Sigmoid colon (tissue), 7 donors: Measurements from ENCODE around the gene ASB2. TPM values are rescaled to one million over a fixed set of nuclear protein-coding genes. Genes with fewer than 3 reads are reported as not detected.

Source experiments
- DNase-seq: peaks from one replicate; pipeline ENCODE4 v3.0.0-alpha.2; 2019
- H3K27ac ChIP-seq, 4 donors: fragments of 200-600 bp; sonication (generic); one replicate each; pipeline ENCODE4 v1.5.1; 2016 to 2019; ENCODE audit warnings: mild to moderate bottlenecking in 1 of 4
- H3K27me3 ChIP-seq, 3 donors: fragments of 200-600 bp; sonication (generic); one replicate each; pipeline ENCODE4 v1.5.1; 2019; ENCODE audit warnings: mild to moderate bottlenecking in 1 of 3
- H3K36me3 ChIP-seq, 4 donors: fragments of 200-600 bp; sonication (generic); one replicate each; pipeline ENCODE4 v1.5.1; 2016 to 2019
- H3K4me1 ChIP-seq, 4 donors: fragments of 200-600 bp; sonication (generic); one replicate each; pipeline ENCODE4 v1.5.1; 2017 to 2019
- H3K4me3 ChIP-seq, 4 donors: fragments of 200-600 bp; sonication (generic); one replicate each; pipeline ENCODE4 v1.5.1; 2017 to 2019; ENCODE audit warnings: mild to moderate bottlenecking in 2 of 4, moderate library complexity in 1 of 4
- H3K9me3 ChIP-seq, 4 donors: fragments of 200-600 bp in 3 of 4; sonication (generic) in 3 of 4; one replicate each; pipeline versions ENCODE4 v1.5.1 to v1.6.1; 2013 to 2019
- CTCF ChIP-seq, 4 experiments: fragments of 450-650 bp in 3 of 4; fragments of 200-600 bp in 1 of 4; IDR thresholded peaks; one replicate each; pipeline ENCODE4 v1.5.1; 2016 to 2019; ENCODE audit warnings: antibody characterized with exemption in 4 of 4, mild to moderate bottlenecking in 3 of 4, moderate library complexity in 2 of 4
- EP300 ChIP-seq, 4 donors: sonication (generic); formaldehyde crosslinking; IDR thresholded peaks; one replicate each; pipeline ENCODE4 v1.6.1; 2017; ENCODE audit warnings: antibody characterized with exemption in 4 of 4
- POLR2A ChIP-seq, 2 donors: fragments of 450-650 bp; IDR thresholded peaks; one replicate each; pipeline ENCODE4 v1.6.1; 2016; ENCODE audit warnings: antibody characterized with exemption in 2 of 2, mild to moderate bottlenecking in 2 of 2, moderate library complexity in 2 of 2
- POLR2AphosphoS5 ChIP-seq, 4 donors: sonication (generic); formaldehyde crosslinking; IDR thresholded peaks; one replicate each; pipeline ENCODE4 v1.6.1; 2017; ENCODE audit warnings: antibody characterized with exemption in 4 of 4
- WGBS, 2 donors: extraction: QIAGEN DNeasy Blood & Tissue Kit; methylation state at CpG; one replicate each; pipeline ENCODE4 v1.1.7; 2013; 5-methylcytosine and 5-hydroxymethylcytosine counted together
- intact Hi-C: fragments of 100-400 bp; cut with DNase I; formaldehyde crosslinking; loops from one replicate; pipeline ENCODE4 v1.15.1; 2023
- polyA plus RNA-seq, 3 donors: library from polyadenylated mRNA; stranded (reverse); fragments of 200-250 nt; gene quantifications; one replicate each; pipeline ENCODE4 v1.2.3, GENCODE V29; 2013
- total RNA-seq, 4 donors: library from RNA; depleted of rRNA; stranded (reverse); fragments of >200 nt; gene quantifications; one replicate each; pipeline ENCODE4 v1.1.0, GENCODE V29; 2016
- donor health status: healthy with polysubstance abuse.
- donor health status: Bipolar disorder and iron deficiency.
- donor health status: healthy.

Gene ASB2
- total and polyA plus RNA-seq, 7 donors = 1.2 to 178 (median 117) TPM

GRCh38 chr14:93897476-93897845 is 78.9 kb downstream of the ASB2 start:
- TF ChIP-seq POLR2A (IDR thresholded peaks at IDR 0.05) = no peak
- no peak for TF ChIP-seq POLR2AphosphoS5 (IDR thresholded peaks at IDR 0.05)
- TF ChIP-seq CTCF (IDR thresholded peaks at IDR 0.05) = no peak
- no peaks in the 10 kb centered on the region for H3K9me3 ChIP-seq
- no peak overlapping the region for H3K4me3 ChIP-seq
- H3K4me1 ChIP-seq = peaks cover 0 to 16% (median 7%) of the 10 kb centered on the region in 4 donors
- no peak for DNase-seq
- no peak overlapping the region for H3K27ac ChIP-seq
- no peaks in the 10 kb centered on the region for H3K27me3 ChIP-seq
- 86 to 88% methylated on average over 5 of the region's 5 CpGs for WGBS, 2 donors
- intact Hi-C loops = no loop called here
- no peaks in the 10 kb centered on the region for H3K36me3 ChIP-seq

- TF ChIP-seq EP300 (IDR thresholded peaks at IDR 0.05) (no peak), POLR2AphosphoS5 (IDR thresholded peaks at IDR 0.05) (no peak), CTCF (IDR thresholded peaks at IDR 0.05) (no peak), POLR2A (IDR thresholded peaks at IDR 0.05) (no peak)
- Histone ChIP-seq H3K27ac (no peak overlapping the region), H3K4me3 (no peak overlapping the region), H3K27me3 (no peaks in the 10 kb centered on the region), H3K36me3 (no peaks in the 10 kb centered on the region), H3K4me1 (peaks cover 0 to 16% (median 7%) of the 10 kb centered on the region in 4 donors), H3K9me3 (no peaks in the 10 kb centered on the region)
- intact Hi-C loops = no loop called here
- 86 to 90% methylated on average over 9 of the region's 9 CpGs for WGBS, 2 donors
- DNase-seq = no peak
Measured at GRCh38 chr14:93895023-93895604, 81.3 kb downstream of the ASB2 start.

GRCh38 chr14:93893661-93894261 is 82.6 kb downstream of the ASB2 start:
- Histone ChIP-seq H3K27me3 (no peaks in the 10 kb centered on the region), H3K36me3 (no peaks in the 10 kb centered on the region), H3K27ac (peak overlapping the region in 3 of 4 donors; percentile 14 to 29 (median 25)), H3K4me3 (no peak overlapping the region), H3K9me3 (no peaks in the 10 kb centered on the region), H3K4me1 (peaks cover 0 to 16% (median 7%) of the 10 kb centered on the region in 4 donors)
- TF ChIP-seq CTCF (IDR thresholded peaks at IDR 0.05) = no peak
- no peak for TF ChIP-seq POLR2AphosphoS5 (IDR thresholded peaks at IDR 0.05)
- TF ChIP-seq POLR2A (IDR thresholded peaks at IDR 0.05) = no peak
- no peak for TF ChIP-seq EP300 (IDR thresholded peaks at IDR 0.05)
- WGBS, 2 donors = 78 to 88% methylated on average over 12 of the region's 12 CpGs
- intact Hi-C loops = loop anchor here (1.0 to 5.0 kb wide), 2 partner anchors 106 to 238 kb away; partner anchors contain the start of gene PRIMA1
- no peak for DNase-seq

GRCh38 chr14:93892923-93893558 is 83.3 kb downstream of the ASB2 start:
- no peaks in the 10 kb centered on the region for H3K9me3 ChIP-seq
- DNase-seq = peak; percentile 90
- peak overlapping the region in 3 of 4 donors; percentile 14 to 29 (median 25) for H3K27ac ChIP-seq
- intact Hi-C loops = loop anchor here (1.0 to 5.0 kb wide), 2 partner anchors 106 to 238 kb away; partner anchors contain the start of gene PRIMA1
- no peaks in the 10 kb centered on the region for H3K27me3 ChIP-seq
- TF ChIP-seq EP300 (IDR thresholded peaks at IDR 0.05) = no peak
- peak; percentile 91 to 100 (median 96) for TF ChIP-seq CTCF (IDR thresholded peaks at IDR 0.05)
- no peaks in the 10 kb centered on the region for H3K36me3 ChIP-seq
- peak overlapping the region in 1 of 4 donors; percentile 3 for H3K4me3 ChIP-seq
- H3K4me1 ChIP-seq = peaks cover 0 to 16% (median 7%) of the 10 kb centered on the region in 4 donors
- 36 to 38% methylated on average over 13 of the region's 13 CpGs for WGBS, 2 donors
